Endometrial microvascular endothelial cells (primary cell): Measurements from ENCODE around the gene ESR1. TPM values are rescaled to one million over a fixed set of nuclear protein-coding genes. Genes with fewer than 3 reads are reported as not detected.
"Not testable (repeated sequence)": the region's sequence is repeated elsewhere in the genome, so short reads cannot be mapped to it uniquely, and the experiment has no call there.

Experiments used
- in situ Hi-C: cut with HindIII; loops from 2 replicates; pipeline ENCODE4 v1.10.0; 2017; ENCODE audit warnings: low sequenced_read_pairs, low pct_unique_long_range_greater_than_20kb; ENCODE audit errors: inconsistent ontology term
- total RNA-seq: library from RNA; depleted of rRNA; stranded (reverse); fragments of >200 nt; gene quantifications from one replicate; pipeline ENCODE4 v1.2.3, GENCODE V29; 2015; ENCODE audit errors: inconsistent ontology term

Gene ESR1
- total RNA-seq, 1 donor from 2014 or later = not detected

GRCh38 chr6:151940307-151940706, 132.8 kb downstream of the ESR1 start:
- in situ Hi-C loops = no loop called here

DNA sequence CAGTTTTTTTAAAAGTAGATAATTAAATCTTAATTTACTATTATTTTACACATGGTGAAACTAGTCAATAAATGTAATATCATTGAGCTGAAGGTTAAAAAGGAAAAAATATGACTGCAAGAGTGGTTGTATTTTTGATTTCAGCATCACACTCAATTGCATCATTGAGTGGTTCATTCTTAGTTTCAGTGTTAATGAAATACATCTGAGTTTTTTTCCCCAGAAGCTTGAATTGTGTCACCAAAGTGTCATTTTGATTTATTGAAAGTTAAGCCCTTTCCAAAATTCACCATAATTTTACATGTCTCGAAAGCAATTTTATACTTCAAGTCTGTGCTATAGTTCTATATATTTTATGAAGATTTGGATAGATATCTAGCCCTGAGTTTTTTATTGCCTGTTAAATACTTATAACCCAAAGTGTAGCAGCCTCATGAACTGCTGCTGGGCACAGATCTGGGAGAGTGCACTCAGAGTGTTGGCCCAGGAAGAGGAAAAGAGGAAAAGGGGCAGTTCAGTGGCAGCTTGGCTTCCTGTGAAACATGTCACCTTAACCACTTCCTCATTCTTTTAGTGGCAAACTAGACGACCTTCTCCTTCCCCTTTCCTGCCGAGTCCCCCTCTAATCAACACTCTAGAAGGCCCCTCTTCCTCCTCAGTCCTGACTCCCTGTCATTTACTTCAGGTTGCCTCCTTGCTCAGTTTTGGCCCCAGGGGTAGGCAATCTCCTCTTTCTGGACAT, 140.7 kb downstream of the ESR1 start:
- in situ Hi-C loops = no loop called here

DNA sequence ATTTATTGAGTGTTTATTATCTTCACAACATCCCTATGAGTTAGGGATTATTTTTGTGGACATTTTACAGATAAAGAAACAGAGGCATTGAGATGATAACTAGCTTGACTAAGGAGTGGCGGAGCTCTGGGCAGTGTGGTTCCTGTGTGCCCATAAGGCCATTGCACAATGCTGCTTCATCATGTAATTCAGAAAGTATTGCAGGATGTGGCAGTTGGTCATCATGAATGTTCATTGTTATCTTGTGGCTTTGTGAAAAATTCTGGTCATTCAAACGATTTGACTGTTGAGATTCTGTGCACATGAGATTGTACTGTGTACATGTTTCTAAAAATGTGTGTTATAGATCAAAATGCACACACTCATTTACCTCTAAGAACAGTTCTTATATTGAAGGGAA, 150.8 kb downstream of the ESR1 start:
- in situ Hi-C loops = no loop called here

GRCh38 chr6:151959086-151959485, 151.6 kb downstream of the ESR1 start:
- in situ Hi-C loops = no loop called here

- in situ Hi-C loops = no loop called here
Observed at GRCh38 chr6:151961809-151962208, 154.3 kb downstream of the ESR1 start.

GRCh38 chr6:151962246-151962846, 154.9 kb downstream of the ESR1 start:
- in situ Hi-C loops = no loop called here

DNA sequence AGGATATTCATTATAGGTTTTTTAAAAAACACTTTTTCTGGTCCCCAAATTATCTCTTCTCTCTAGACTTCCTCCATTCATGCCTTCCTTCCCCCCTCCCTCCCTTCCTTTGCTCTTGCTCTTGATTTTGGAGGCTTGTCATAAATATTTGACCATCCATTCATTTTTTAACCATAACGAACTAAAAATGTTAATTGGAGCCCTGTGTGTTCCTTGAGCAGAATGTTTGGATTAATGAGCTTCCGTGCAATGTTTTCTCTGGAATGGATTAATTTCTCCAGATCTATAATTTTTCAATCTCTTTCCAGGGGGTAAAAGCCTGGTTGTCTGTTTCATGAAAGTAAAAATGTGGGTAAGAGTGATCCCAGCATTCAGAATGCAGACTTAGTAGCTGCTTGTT, 155.5 kb downstream of the ESR1 start:
- in situ Hi-C loops = no loop called here

DNA sequence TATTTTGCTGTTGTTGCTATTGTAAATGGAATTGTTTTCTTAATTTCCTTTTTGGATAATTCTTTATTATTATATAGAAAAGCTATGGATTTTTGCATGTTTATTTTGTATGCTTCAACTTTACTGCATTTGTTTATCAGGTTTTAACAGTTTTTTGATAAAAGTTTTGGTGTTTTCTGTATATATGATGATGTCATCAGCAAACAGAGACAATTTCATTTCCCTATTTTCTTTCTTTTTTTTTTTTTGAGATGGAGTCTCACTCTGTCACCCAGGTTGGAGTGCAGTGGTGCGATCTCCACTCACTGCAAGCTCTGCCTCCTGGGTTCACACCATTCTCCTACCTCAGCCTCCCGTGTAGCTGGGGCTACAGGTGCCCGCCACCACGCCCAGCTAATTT, 156.9 kb downstream of the ESR1 start:
- in situ Hi-C loops = not testable (repeated sequence)

DNA sequence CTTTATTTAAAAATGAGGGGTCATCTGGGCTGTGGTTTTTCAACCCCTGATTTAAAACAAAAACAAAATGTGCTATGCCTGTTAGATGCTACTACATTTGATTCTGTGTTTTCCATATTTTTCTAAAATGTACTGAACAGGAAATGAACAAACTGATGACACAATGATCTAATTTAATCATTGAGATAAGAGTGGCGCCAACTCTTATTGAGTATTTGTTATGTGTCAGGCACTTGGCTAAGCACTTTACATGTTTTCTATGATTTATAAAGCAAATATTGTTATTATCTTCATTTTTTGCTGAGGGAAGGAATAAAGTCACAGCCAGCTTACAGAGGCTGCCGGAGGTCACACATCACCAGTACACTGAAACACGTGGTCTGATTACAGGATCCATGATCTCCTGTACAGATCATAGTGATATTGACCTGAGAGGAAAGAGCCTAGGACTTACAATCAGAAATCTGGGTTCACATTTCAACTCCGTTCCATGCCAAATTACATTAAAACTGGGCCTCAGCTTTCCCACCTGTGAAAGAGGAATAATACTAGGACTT, 166.7 kb downstream of the ESR1 start:
- in situ Hi-C loops = no loop called here

GRCh38 chr6:151975795-151976194, 168.3 kb downstream of the ESR1 start:
- in situ Hi-C loops = no loop called here

GRCh38 chr6:151988199-151988598, 180.7 kb downstream of the ESR1 start:
- in situ Hi-C loops = not testable (repeated sequence)

DNA sequence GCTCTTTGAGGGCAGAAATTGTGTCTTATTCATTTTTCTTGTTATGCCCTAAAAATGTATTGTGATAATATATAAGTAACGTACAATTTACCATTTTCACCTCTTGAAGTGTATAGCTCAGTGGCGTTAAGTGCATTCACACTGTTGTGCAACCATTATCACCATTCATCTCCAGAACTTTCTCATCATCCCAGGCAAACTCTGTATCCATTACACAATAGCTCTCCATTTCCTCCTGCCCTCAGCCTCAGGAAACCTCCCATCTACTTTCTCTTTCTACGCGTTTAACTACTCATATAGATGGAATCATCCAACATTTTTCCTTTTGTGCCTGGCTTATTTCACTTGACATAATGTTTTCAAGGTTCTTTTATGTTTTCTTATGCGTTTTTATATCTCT, 184.6 kb downstream of the ESR1 start:
- in situ Hi-C loops = no loop called here

DNA sequence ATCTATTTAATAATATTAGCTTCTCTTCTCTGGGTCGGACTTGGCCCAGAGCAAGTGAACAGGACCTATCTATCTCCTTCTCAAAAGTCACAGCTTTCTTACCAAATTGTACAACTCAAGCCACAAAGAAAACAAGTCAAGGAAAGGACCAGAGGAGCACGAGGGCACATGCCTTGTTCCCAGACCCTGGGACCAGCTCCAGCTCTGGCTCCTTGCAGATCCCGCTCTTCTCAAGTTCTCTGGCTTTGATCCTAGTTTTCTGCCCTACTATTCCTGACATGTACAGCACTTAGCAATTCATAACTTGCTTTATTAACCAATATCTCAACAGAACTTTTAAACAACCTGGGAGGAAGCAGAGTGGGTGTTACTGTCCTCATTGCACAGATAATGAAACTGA, 185.9 kb downstream of the ESR1 start:
- in situ Hi-C loops = no loop called here

DNA sequence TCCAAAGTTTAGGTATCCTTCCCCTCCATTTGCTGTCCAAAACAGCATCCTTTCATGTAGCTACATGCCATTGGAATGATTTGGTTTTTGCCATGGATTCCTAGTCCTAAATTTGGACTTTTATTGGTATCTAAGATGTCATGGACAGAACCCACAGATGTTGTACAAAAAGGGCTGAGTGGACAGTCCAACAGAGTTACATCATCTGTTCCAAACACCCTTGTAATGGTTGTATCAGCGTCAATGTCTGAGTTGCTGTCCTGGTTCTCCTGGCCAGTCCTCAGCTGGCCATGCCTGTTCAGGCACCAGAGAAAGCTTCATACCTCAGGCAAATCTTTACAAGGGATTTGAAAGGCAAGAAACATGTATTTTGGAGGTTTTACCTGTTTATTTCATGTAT, 191.3 kb downstream of the ESR1 start:
- in situ Hi-C loops = no loop called here

DNA sequence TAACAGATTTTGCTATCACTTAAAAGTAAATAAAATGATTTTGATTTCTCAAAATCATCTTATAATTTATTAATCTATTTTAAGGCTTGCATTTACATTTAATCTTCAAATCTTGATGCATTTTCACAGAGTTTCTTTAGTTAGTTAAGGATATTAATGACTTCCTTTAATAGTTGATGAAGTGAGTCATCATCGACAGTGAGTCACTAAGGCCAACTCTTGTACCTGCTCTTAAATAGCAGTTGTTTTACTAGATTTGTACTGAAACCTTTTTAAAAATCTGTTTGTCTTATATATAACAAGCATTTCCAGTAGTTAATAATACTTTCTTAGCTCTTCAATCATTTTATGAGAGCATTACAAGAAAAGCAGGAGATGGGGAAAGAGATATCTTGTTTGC, 191.7 kb downstream of the ESR1 start:
- in situ Hi-C loops = no loop called here

- in situ Hi-C loops = no loop called here
Observed at GRCh38 chr6:152001408-152001807, 193.9 kb downstream of the ESR1 start.

DNA sequence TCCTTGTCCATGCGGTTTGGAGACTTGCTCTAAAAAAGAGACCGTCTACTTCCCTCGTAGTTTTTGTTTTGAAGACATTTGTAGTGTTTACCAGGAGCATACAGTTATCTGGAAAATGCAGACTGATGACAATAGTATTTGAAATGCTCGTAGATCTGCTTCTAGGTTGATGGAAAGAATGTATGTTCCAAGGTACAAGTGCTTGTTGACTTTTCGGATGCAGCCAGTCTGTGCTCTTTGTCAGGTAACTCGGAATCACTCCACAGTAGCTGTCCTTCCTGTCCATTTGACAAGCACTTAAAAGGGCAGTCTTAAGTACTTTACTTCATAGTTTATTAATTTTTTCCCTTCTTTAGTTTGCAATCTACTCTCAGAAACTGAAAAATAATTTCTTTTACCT, 194.8 kb downstream of the ESR1 start:
- in situ Hi-C loops = no loop called here

GRCh38 chr6:152004036-152004566, 196.6 kb downstream of the ESR1 start:
- in situ Hi-C loops = no loop called here

DNA sequence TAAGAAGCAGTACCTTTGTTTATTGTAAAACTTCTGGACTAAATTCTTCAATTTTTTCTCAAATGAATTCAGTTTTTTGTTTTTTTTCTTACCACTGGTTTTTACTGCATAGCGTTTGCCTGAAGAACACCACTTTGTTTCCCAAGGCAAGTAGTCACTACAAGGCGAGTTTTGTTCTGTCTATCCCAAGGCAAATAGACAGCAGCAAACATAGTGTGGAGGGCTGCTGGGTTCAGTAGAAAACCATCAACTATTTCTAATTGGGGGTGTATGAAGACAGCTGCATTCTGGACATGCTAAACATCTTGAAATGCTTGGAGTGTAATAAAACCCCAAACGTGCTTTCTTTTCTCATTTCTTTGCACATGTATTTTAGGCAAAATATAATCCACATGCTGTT, 197.4 kb downstream of the ESR1 start:
- in situ Hi-C loops = no loop called here

GRCh38 chr6:152008779-152009178, 201.3 kb downstream of the ESR1 start:
- in situ Hi-C loops = no loop called here
